Memory B cell (primary cell): ENCODE results near the gene TMEM154.
A peak's percentile ranks its signal among the peaks of the same experiment; 100 is the strongest.

Source experiments
- ATAC-seq: fragments of 150-1000 bp; cut with Tn5 transposase; 2 replicates; pipeline ENCODE4 v1.10.0; 2021; ENCODE audit warnings: low read depth, mild to moderate bottlenecking, moderate library complexity
- DNase-seq, 2 donors: peaks; one replicate each; pipeline ENCODE4 v3.0.0; 2022; ENCODE audit warnings: low spot score in 2 of 2
- H3K27ac Mint-ChIP-seq: one replicate; pipeline ENCODE4 v1.8.0; 2022; ENCODE audit warnings: mild to moderate bottlenecking, moderate library complexity, mixed read lengths
- H3K27me3 Mint-ChIP-seq: one replicate; pipeline ENCODE4 v1.8.0; 2022; ENCODE audit warnings: mixed read lengths
- H3K36me3 Mint-ChIP-seq: one replicate; pipeline ENCODE4 v1.8.0; 2022; ENCODE audit warnings: mild to moderate bottlenecking, mixed read lengths
- H3K4me1 Mint-ChIP-seq: one replicate; pipeline ENCODE4 v1.8.0; 2022; ENCODE audit warnings: mixed read lengths
- H3K4me3 Mint-ChIP-seq: one replicate; pipeline ENCODE4 v1.8.0; 2022; ENCODE audit warnings: mild to moderate bottlenecking, moderate library complexity, mixed read lengths
- H3K9me3 Mint-ChIP-seq: one replicate; pipeline ENCODE4 v1.8.0; 2022; ENCODE audit warnings: mixed read lengths

The TMEM154 gene

GRCh38 chr4:152707632-152708031 is 27.8 kb upstream of the TMEM154 start:
- H3K27ac Mint-ChIP-seq, result no peak overlapping the region
- H3K9me3 Mint-ChIP-seq, result peaks cover 5% of the 10 kb centered on the region
- no peak for DNase-seq
- no peak overlapping the region for H3K4me3 Mint-ChIP-seq
- H3K27me3 Mint-ChIP-seq, result no peaks in the 10 kb centered on the region
- ATAC-seq, result no peak
- peaks cover 18% of the 10 kb centered on the region for H3K4me1 Mint-ChIP-seq
- peaks cover 6% of the 10 kb centered on the region for H3K36me3 Mint-ChIP-seq

GRCh38 chr4:152705903-152706302 is 26.1 kb upstream of the TMEM154 start:
- Mint-ChIP-seq H3K4me1 (peaks cover 18% of the 10 kb centered on the region), H3K27me3 (no peaks in the 10 kb centered on the region), H3K9me3 (peaks cover 5% of the 10 kb centered on the region), H3K36me3 (peaks cover 6% of the 10 kb centered on the region), H3K27ac (no peak overlapping the region), H3K4me3 (no peak overlapping the region)
- DNase-seq, result no peak
- ATAC-seq, result no peak

- H3K9me3 Mint-ChIP-seq, result peaks cover 5% of the 10 kb centered on the region
These were observed 25.0 kb upstream of the TMEM154 start for GRCh38 chr4:152704788-152705187.

GRCh38 chr4:152700151-152700550 is 20.4 kb upstream of the TMEM154 start:
- ATAC-seq (no peak), DNase-seq (no peak)
- Mint-ChIP-seq H3K9me3 (peaks cover 5% of the 10 kb centered on the region), H3K4me3 (no peak overlapping the region), H3K4me1 (peaks cover 22% of the 10 kb centered on the region), H3K36me3 (peaks cover 5% of the 10 kb centered on the region), H3K27ac (no peak overlapping the region), H3K27me3 (no peaks in the 10 kb centered on the region)

More at GRCh38 chr4:152704788-152705187, 25.0 kb upstream of the TMEM154 start:
- peaks cover 6% of the 10 kb centered on the region for H3K36me3 Mint-ChIP-seq
- H3K4me1 Mint-ChIP-seq, result peaks cover 18% of the 10 kb centered on the region
- H3K27me3 Mint-ChIP-seq, result no peaks in the 10 kb centered on the region
- no peak for DNase-seq
- H3K4me3 Mint-ChIP-seq, result no peak overlapping the region
- no peak for ATAC-seq
- H3K27ac Mint-ChIP-seq, result no peak overlapping the region

- Mint-ChIP-seq H3K27me3 (no peaks in the 10 kb centered on the region), H3K9me3 (no peaks in the 10 kb centered on the region), H3K36me3 (no peaks in the 10 kb centered on the region), H3K4me3 (no peak overlapping the region), H3K27ac (no peak overlapping the region), H3K4me1 (peaks cover 16% of the 10 kb centered on the region)
- ATAC-seq (no peak), DNase-seq (no peak)
These were observed 19.5 kb upstream of the TMEM154 start for GRCh38 chr4:152699313-152699712.

- no peak overlapping the region for H3K4me3 Mint-ChIP-seq
- peak overlapping the region; percentile 91 for H3K27ac Mint-ChIP-seq
- H3K36me3 Mint-ChIP-seq, result no peaks in the 10 kb centered on the region
- H3K4me1 Mint-ChIP-seq, result peaks cover 21% of the 10 kb centered on the region
- no peaks in the 10 kb centered on the region for H3K9me3 Mint-ChIP-seq
- no peaks in the 10 kb centered on the region for H3K27me3 Mint-ChIP-seq
- no peak for ATAC-seq
- DNase-seq, result no peak
These were observed 18.3 kb upstream of the TMEM154 start for GRCh38 chr4:152698089-152698499.

GRCh38 chr4:152697284-152698088 is 17.7 kb upstream of the TMEM154 start:
- no peaks in the 10 kb centered on the region for H3K36me3 Mint-ChIP-seq
- H3K9me3 Mint-ChIP-seq, result no peaks in the 10 kb centered on the region
- H3K27ac Mint-ChIP-seq, result peak overlapping the region; percentile 91
- peak overlapping the region; percentile 45 for H3K4me3 Mint-ChIP-seq
- DNase-seq (no peak), ATAC-seq (no peak)
- no peaks in the 10 kb centered on the region for H3K27me3 Mint-ChIP-seq
- peaks cover 21% of the 10 kb centered on the region for H3K4me1 Mint-ChIP-seq

- Mint-ChIP-seq H3K4me3 (peak overlapping the region; percentile 45), H3K9me3 (no peaks in the 10 kb centered on the region), H3K36me3 (no peaks in the 10 kb centered on the region), H3K4me1 (peaks cover 21% of the 10 kb centered on the region), H3K27me3 (no peaks in the 10 kb centered on the region), H3K27ac (peak overlapping the region; percentile 91)
- ATAC-seq, result peak; percentile 96
- peak; percentile 39 to 69 for DNase-seq
These were observed 17.0 kb upstream of the TMEM154 start for GRCh38 chr4:152696764-152697261.

- H3K9me3 Mint-ChIP-seq, result no peaks in the 10 kb centered on the region
- ATAC-seq, result no peak
- no peaks in the 10 kb centered on the region for H3K36me3 Mint-ChIP-seq
- peaks cover 23% of the 10 kb centered on the region for H3K4me1 Mint-ChIP-seq
- H3K27me3 Mint-ChIP-seq, result no peaks in the 10 kb centered on the region
- H3K4me3 Mint-ChIP-seq, result no peak overlapping the region
- H3K27ac Mint-ChIP-seq, result peak overlapping the region; percentile 6
- DNase-seq, result no peak
These were observed 14.1 kb upstream of the TMEM154 start for GRCh38 chr4:152693871-152694270.

GRCh38 chr4:152691761-152692160 is 12.0 kb upstream of the TMEM154 start:
- H3K9me3 Mint-ChIP-seq, result no peaks in the 10 kb centered on the region
- H3K27ac Mint-ChIP-seq, result no peak overlapping the region
- no peak for DNase-seq
- H3K4me1 Mint-ChIP-seq, result peaks cover 14% of the 10 kb centered on the region
- ATAC-seq, result no peak
- H3K4me3 Mint-ChIP-seq, result no peak overlapping the region
- no peaks in the 10 kb centered on the region for H3K36me3 Mint-ChIP-seq
- H3K27me3 Mint-ChIP-seq, result no peaks in the 10 kb centered on the region

- Mint-ChIP-seq H3K4me3 (no peak overlapping the region), H3K4me1 (peaks cover 12% of the 10 kb centered on the region), H3K9me3 (no peaks in the 10 kb centered on the region), H3K36me3 (no peaks in the 10 kb centered on the region), H3K27me3 (no peaks in the 10 kb centered on the region), H3K27ac (no peak overlapping the region)
- DNase-seq (no peak), ATAC-seq (no peak)
These were observed 11.2 kb upstream of the TMEM154 start for GRCh38 chr4:152690706-152691651.

GRCh38 chr4:152689615-152690501 is 10.1 kb upstream of the TMEM154 start:
- no peak overlapping the region for H3K27ac Mint-ChIP-seq
- H3K4me3 Mint-ChIP-seq, result no peak overlapping the region
- no peaks in the 10 kb centered on the region for H3K36me3 Mint-ChIP-seq

GRCh38 chr4:152687974-152688599 is 8.3 kb upstream of the TMEM154 start:
- Mint-ChIP-seq H3K36me3 (no peaks in the 10 kb centered on the region), H3K27me3 (no peaks in the 10 kb centered on the region), H3K27ac (no peak overlapping the region), H3K4me1 (peaks cover 19% of the 10 kb centered on the region), H3K9me3 (no peaks in the 10 kb centered on the region), H3K4me3 (no peak overlapping the region)
- DNase-seq, result no peak
- ATAC-seq, result no peak

More at GRCh38 chr4:152689615-152690501, 10.1 kb upstream of the TMEM154 start:
- DNase-seq, result no peak
- Mint-ChIP-seq H3K27me3 (no peaks in the 10 kb centered on the region), H3K4me1 (peaks cover 10% of the 10 kb centered on the region), H3K9me3 (no peaks in the 10 kb centered on the region)
- ATAC-seq, result peak; percentile 26
